Muscle of leg (tissue), 11 donors: Measurements from ENCODE around the gene SMPDL3A. TPM values are rescaled to one million over a fixed set of nuclear protein-coding genes. Genes with fewer than 3 reads are reported as not detected.

Experiments used
- DNase-seq: peaks from one replicate; pipeline ENCODE4 v3.0.0; 2013
- H3K27ac ChIP-seq: one replicate; pipeline ENCODE4 v1.5.1; 2013; ENCODE audit warnings: mild to moderate bottlenecking, low read length, control low read depth
- H3K27me3 ChIP-seq: one replicate; pipeline ENCODE4 v1.6.1; 2013; ENCODE audit warnings: low read length; ENCODE audit not compliant: control insufficient read depth, insufficient read depth
- H3K36me3 ChIP-seq: one replicate; pipeline ENCODE4 v1.6.1; 2013; ENCODE audit warnings: low read length; ENCODE audit not compliant: control insufficient read depth, insufficient read depth
- H3K4me1 ChIP-seq: one replicate; pipeline ENCODE4 v1.6.1; 2013; ENCODE audit warnings: low read length; ENCODE audit not compliant: control insufficient read depth, insufficient read depth
- H3K4me3 ChIP-seq: one replicate; pipeline ENCODE4 v1.5.1; 2013; ENCODE audit warnings: low read length, control low read depth
- H3K9me3 ChIP-seq: replicated peaks from 2 replicates; pipeline ENCODE4 v1.6.1; 2013; ENCODE audit warnings: low read depth, low read length; ENCODE audit not compliant: control insufficient read depth
- WGBS: methylation state at CpG from one replicate; pipeline ENCODE4 v1.1.5; 2013; ENCODE audit warnings: missing lambda C conversion rate; ENCODE audit not compliant: insufficient coverage; 5-methylcytosine and 5-hydroxymethylcytosine counted together
- polyA plus RNA-seq, 8 donors: library from polyadenylated mRNA; unstranded; fragments of 120-200 nt; gene quantifications; one replicate each; pipeline versions ENCODE4 v1.2.1 to v1.2.3, GENCODE V29; 2013; ENCODE audit warnings: inconsistent platforms in 1 of 8, low replicate concordance in 1 of 8; ENCODE audit not compliant: insufficient read length in 8 of 8, insufficient read depth in 1 of 8
- total RNA-seq: library from RNA; stranded (reverse); fragments of 120-200 nt; gene quantifications from one replicate; pipeline ENCODE4 v1.2.4, GENCODE V29; 2013

SMPDL3A gene
- total and polyA plus RNA-seq, 9 donors = 10.2 to 20.5 (median 15.0) TPM

DNA sequence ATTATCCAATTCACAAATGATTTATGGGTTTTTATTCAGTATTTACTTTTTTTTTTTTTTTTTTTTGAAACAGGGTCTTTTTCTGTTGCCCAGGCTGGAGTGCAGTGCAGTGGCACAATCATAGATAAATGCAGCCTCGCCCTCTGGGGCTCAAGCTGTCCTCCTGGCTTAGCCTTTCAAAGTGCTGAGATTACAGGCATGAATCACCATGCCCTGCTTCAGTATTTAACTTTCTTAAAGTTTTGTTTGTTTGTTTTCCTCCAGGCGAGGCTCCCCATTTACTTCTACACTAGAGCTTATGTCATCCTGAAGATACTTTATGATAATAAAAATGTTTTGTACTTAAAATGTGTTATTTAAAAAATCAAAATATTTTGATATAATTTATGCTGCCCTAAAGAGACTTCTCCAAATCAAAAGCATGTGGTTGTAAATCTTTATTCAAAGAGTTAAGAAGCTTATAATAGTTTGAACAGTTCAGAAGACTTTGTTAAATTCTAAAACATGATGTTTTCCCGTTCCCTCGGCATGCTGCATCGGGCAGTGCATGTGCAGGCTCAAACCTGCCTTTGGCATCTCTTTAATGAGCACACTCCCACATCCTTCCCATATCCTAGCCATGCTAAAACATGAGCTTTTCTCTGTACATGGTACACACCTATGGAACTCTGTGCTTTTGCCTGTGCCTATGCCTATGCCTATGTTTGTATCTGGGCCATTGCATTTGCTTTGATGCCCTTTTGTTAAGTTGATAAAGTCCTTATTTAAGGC is 11.0 kb downstream of the SMPDL3A start:
- WGBS = 80% methylated on average over 4 of the region's 5 CpGs
- no peak overlapping the region for H3K27ac ChIP-seq
- H3K9me3 ChIP-seq = no peaks in the 10 kb centered on the region
- H3K4me1 ChIP-seq = no peaks in the 10 kb centered on the region
- H3K27me3 ChIP-seq = no peaks in the 10 kb centered on the region
- H3K4me3 ChIP-seq = no peak overlapping the region
- no peak for DNase-seq
- H3K36me3 ChIP-seq = peaks cover 2% of the 10 kb centered on the region

- no peak overlapping the region for H3K27ac ChIP-seq
- no peaks in the 10 kb centered on the region for H3K4me1 ChIP-seq
- no peaks in the 10 kb centered on the region for H3K9me3 ChIP-seq
- no peak overlapping the region for H3K4me3 ChIP-seq
- H3K36me3 ChIP-seq = peaks cover 2% of the 10 kb centered on the region
- no CpG with 5 or more reads among the region's 3 CpGs for WGBS
- H3K27me3 ChIP-seq = no peaks in the 10 kb centered on the region
- DNase-seq = no peak
Measured at GRCh38 chr6:122800906-122801305, 11.8 kb downstream of the SMPDL3A start.

DNA sequence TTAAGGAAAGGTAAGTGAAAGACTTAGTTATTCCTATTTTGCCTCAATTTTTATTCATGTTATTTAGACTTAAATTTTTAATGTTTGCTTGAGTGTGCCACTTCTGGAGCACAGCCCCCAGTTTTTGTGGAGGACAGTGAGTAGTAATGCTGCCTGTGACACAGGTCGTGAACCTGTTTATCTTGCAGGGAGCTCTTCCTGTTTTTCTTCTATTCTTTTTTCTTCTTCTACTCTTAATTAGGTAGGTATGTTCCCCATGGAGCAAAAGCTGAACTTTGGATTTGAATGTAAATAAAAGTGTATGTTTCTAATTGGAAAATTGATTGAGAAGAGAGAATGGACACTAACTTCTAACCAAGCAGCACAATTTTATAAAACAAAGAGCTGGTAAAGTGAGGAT is 12.3 kb downstream of the SMPDL3A start:
- H3K9me3 ChIP-seq = no peaks in the 10 kb centered on the region
- H3K27me3 ChIP-seq = no peaks in the 10 kb centered on the region
- no peak for DNase-seq
- no peak overlapping the region for H3K27ac ChIP-seq
- WGBS = no CpG with 5 or more reads among the region's 1 CpG
- no peaks in the 10 kb centered on the region for H3K4me1 ChIP-seq
- H3K4me3 ChIP-seq = no peak overlapping the region
- peaks cover 2% of the 10 kb centered on the region for H3K36me3 ChIP-seq

GRCh38 chr6:122803171-122803661 is 14.2 kb downstream of the SMPDL3A start:
- Histone ChIP-seq H3K9me3 (no peaks in the 10 kb centered on the region), H3K27me3 (no peaks in the 10 kb centered on the region), H3K4me1 (no peaks in the 10 kb centered on the region), H3K36me3 (peaks cover 2% of the 10 kb centered on the region), H3K27ac (no peak overlapping the region), H3K4me3 (no peak overlapping the region)
- no peak for DNase-seq
- no CpG with 5 or more reads among the region's 4 CpGs for WGBS

DNA sequence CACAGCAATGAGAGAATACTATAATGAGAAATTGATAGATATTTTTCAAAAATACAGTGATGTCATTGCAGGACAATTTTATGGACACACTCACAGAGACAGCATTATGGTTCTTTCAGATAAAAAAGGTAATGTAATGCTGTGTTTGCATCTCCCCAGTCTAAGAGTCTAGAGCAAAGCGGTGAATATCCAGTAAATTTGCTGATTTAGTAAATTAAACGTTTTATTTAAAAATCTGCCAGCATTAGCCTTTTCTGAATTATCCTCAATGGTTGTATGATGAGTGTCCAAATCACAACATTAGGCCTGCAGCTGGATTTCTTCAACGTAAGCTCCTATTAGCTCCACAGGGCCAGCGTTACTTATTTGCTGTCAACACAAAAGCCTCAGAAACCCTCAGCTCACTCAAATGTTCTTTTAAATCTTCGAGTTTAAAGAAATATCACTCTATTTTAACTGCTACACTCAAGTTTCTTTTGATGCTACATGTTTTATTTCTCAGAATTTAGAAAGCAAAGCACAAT is 16.0 kb downstream of the SMPDL3A start:
- Histone ChIP-seq H3K9me3 (no peaks in the 10 kb centered on the region), H3K4me1 (no peaks in the 10 kb centered on the region), H3K4me3 (no peak overlapping the region), H3K36me3 (peaks cover under 1% of the 10 kb centered on the region), H3K27me3 (no peaks in the 10 kb centered on the region), H3K27ac (no peak overlapping the region)
- no CpG with 5 or more reads among the region's 5 CpGs for WGBS
- no peak for DNase-seq

DNA sequence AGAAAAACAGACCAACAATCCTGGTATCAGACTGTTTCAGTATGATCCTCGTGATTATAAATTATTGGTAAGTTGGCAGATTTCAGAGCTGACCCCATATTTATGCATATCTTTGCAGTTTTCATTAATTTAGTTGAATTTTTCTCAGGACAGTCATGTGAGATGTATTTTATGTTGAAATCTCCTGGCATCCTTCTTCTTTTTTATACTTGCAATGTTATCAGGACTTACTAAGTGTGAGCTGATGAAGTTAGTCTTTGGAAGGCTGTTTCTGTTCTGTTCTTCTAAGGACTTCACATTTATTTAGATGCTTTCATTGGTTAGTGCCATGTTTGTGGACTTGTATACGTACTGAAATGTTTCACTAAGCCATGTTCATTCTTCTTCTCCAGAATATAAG is 17.2 kb downstream of the SMPDL3A start:
- no peaks in the 10 kb centered on the region for H3K4me1 ChIP-seq
- no peaks in the 10 kb centered on the region for H3K9me3 ChIP-seq
- no CpG with 5 or more reads among the region's 2 CpGs for WGBS
- no peak overlapping the region for H3K4me3 ChIP-seq
- H3K27ac ChIP-seq = no peak overlapping the region
- no peak for DNase-seq
- H3K36me3 ChIP-seq = peaks cover 7% of the 10 kb centered on the region
- no peaks in the 10 kb centered on the region for H3K27me3 ChIP-seq

DNA sequence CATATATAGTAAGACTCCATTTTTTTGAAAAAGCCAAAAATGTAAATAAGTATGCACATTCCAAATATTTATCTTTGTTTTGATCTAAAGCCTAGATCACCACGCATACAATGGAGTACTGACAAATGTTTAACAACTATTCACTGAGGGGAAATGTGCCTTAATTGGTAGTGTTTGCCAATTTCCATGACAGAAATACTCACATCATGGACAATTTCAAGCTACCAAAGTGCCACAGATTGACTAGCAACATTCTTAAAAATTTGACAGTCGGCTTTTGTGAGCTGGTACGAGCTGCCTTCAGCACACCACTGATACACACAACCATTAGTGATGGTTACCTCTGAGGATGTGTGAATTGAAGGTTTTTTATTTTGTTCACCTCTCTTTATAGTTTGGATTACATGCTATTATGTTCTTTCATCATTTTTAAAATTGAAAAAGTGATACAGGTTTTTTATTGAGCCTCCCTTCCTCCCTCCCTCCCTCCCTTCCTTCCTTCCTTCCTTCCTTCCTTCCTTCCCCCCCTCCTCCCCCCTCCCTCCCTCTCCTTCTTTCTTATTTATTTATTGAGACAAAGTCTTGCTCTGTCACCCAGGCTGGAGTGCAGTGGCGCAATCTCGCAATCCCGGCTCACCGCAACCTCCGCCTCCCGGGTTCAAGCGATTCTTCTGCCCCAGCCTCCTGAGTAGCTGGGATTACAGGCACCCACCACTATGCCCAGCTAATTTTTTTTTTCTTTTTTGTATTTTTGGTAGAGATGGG is 19.2 kb downstream of the SMPDL3A start:
- no CpG with 5 or more reads among the region's 10 CpGs for WGBS
- H3K27ac ChIP-seq = no peak overlapping the region
- DNase-seq = no peak

DNA sequence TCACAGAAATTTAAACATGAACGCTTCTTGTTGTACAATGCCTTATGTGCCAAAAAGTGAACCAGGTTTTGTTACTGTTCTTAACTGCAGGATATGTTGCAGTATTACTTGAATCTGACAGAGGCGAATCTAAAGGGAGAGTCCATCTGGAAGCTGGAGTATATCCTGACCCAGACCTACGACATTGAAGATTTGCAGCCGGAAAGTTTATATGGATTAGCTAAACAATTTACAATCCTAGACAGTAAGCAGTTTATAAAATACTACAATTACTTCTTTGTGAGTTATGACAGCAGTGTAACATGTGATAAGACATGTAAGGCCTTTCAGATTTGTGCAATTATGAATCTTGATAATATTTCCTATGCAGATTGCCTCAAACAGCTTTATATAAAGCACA is 19.9 kb downstream of the SMPDL3A start:
- Histone ChIP-seq H3K9me3 (no peaks in the 10 kb centered on the region), H3K4me1 (no peaks in the 10 kb centered on the region), H3K4me3 (no peak overlapping the region), H3K36me3 (peaks cover 7% of the 10 kb centered on the region), H3K27me3 (no peaks in the 10 kb centered on the region), H3K27ac (no peak overlapping the region)
- 83% methylated on average over 1 of the region's 4 CpGs for WGBS
- DNase-seq = no peak

More for the DNA sequence above, 19.2 kb downstream of the SMPDL3A start:
- no peak overlapping the region for H3K4me3 ChIP-seq
- H3K36me3 ChIP-seq = peaks cover 7% of the 10 kb centered on the region
- H3K9me3 ChIP-seq = no peaks in the 10 kb centered on the region
- no peaks in the 10 kb centered on the region for H3K4me1 ChIP-seq
- H3K27me3 ChIP-seq = no peaks in the 10 kb centered on the region

DNA sequence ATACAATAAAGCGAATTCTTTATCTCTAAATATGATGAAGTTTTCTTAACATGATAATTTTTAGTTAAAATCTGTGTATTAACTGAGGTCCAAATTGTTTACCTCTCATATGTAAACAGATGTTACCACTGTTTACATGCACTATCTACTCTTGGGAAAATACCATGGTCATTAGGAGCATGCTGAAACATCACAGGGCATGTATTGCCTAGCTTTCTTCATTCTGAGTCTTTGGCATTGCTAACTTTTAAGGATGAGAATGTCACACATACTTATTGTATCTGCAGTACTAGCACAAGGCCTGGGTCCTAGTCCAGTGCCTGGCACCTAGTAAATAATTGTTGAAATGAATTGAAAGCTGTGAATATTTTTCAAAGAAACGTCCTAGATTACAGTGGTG is 20.6 kb downstream of the SMPDL3A start:
- Histone ChIP-seq H3K9me3 (no peaks in the 10 kb centered on the region), H3K4me1 (no peaks in the 10 kb centered on the region), H3K27me3 (no peaks in the 10 kb centered on the region), H3K27ac (no peak overlapping the region), H3K36me3 (peaks cover 7% of the 10 kb centered on the region), H3K4me3 (no peak overlapping the region)
- no peak for DNase-seq
- WGBS = 93% methylated on average over 1 of the region's 2 CpGs

DNA sequence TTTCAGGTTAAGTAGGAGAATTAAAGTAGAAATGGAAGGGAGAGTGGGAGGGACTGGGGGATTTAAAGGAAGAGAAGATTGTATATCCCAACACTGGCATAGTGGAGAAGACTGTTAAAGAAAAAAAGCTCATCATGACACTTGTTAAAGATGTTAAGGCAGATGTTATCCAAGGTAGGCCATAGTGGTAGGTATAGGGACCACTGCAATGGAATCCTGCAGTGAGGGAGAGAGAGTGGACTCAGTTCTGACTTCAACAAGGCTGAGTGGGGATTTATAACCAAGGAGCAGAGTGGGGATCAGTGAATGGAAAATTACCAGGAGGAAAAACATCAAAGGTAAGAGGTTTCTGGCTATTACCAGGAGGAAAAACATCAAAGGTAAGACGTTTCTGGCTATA is 21.1 kb downstream of the SMPDL3A start:
- peaks cover 7% of the 10 kb centered on the region for H3K36me3 ChIP-seq
- no peak overlapping the region for H3K4me3 ChIP-seq
- WGBS = 20% methylated on average over 1 of the region's 1 CpG
- no peaks in the 10 kb centered on the region for H3K9me3 ChIP-seq
- no peaks in the 10 kb centered on the region for H3K4me1 ChIP-seq
- no peak for DNase-seq
- H3K27ac ChIP-seq = no peak overlapping the region
- H3K27me3 ChIP-seq = no peaks in the 10 kb centered on the region
